Omental fat pad (tissue), 4 donors: ENCODE measurements around the gene PKN2. TPM values are rescaled to one million over a fixed set of nuclear protein-coding genes. Genes with fewer than 3 reads are reported as not detected.
A peak's percentile ranks its signal among the peaks of the same experiment; 100 is the strongest.

Experiments used
- ATAC-seq: fragments of 150-250 bp; one replicate; pipeline ENCODE4 v1.9.1; 2016; ENCODE audit warnings: mild to moderate bottlenecking, moderate library complexity; ENCODE audit not compliant: low FRiP score
- DNase-seq: peaks from one replicate; pipeline ENCODE4 v3.0.0-alpha.2; 2019; ENCODE audit warnings: low spot score
- CTCF ChIP-seq, 3 donors: fragments of 450-650 bp; IDR thresholded peaks; one replicate each; pipeline ENCODE4 v1.5.1; 2016 to 2017; ENCODE audit warnings: antibody characterized with exemption in 3 of 3, mild to moderate bottlenecking in 3 of 3, moderate library complexity in 2 of 3
- total RNA-seq, 4 donors: library from RNA; depleted of rRNA; stranded (reverse); fragments of >200 nt; gene quantifications; one replicate each; pipeline ENCODE4 v1.1.0, GENCODE V29; 2016

The PKN2 gene
- total RNA-seq, 4 donors from 2014 or later: 28.8 to 56.6 (median 41.9) TPM

- no peak for ATAC-seq
These were observed 60.1 kb downstream of the PKN2 start for GRCh38 chr1:88744142-88744541.

GRCh38 chr1:88746916-88747315 lies 62.8 kb downstream of the PKN2 start:
- ATAC-seq (no peak), DNase-seq (no peak)
- TF ChIP-seq CTCF (IDR thresholded peaks at IDR 0.05): no peak

More at GRCh38 chr1:88744142-88744541, 60.1 kb downstream of the PKN2 start:
- DNase-seq: no peak
- TF ChIP-seq CTCF (IDR thresholded peaks at IDR 0.05): no peak

- no peak for TF ChIP-seq CTCF (IDR thresholded peaks at IDR 0.05)
- ATAC-seq (no peak), DNase-seq (no peak)
These were observed 67.6 kb downstream of the PKN2 start for GRCh38 chr1:88751714-88752113.

- DNase-seq (no peak), ATAC-seq (no peak)
- TF ChIP-seq CTCF (IDR thresholded peaks at IDR 0.05): no peak
These were observed 69.4 kb downstream of the PKN2 start for GRCh38 chr1:88753506-88753905.

- no peak for DNase-seq
- TF ChIP-seq CTCF (IDR thresholded peaks at IDR 0.05): no peak
- peak; percentile 83 for ATAC-seq
These were observed 79.8 kb downstream of the PKN2 start for GRCh38 chr1:88763649-88764406.

GRCh38 chr1:88768187-88768586 lies 84.1 kb downstream of the PKN2 start:
- no peak for TF ChIP-seq CTCF (IDR thresholded peaks at IDR 0.05)
- DNase-seq (no peak), ATAC-seq (no peak)

GRCh38 chr1:88768816-88769215 lies 84.7 kb downstream of the PKN2 start:
- ATAC-seq (no peak), DNase-seq (no peak)
- no peak for TF ChIP-seq CTCF (IDR thresholded peaks at IDR 0.05)
